ENCODE measurements around the gene PDE6A. TPM values are rescaled to one million over a fixed set of nuclear protein-coding genes. Genes with fewer than 3 reads are reported as not detected.

PDE6A gene
- total and polyA plus RNA-seq, 2 of the 8 experiments (the other 6 are each of a cell fraction or from before 2014, with no cell fraction given) = not detected

DNA sequence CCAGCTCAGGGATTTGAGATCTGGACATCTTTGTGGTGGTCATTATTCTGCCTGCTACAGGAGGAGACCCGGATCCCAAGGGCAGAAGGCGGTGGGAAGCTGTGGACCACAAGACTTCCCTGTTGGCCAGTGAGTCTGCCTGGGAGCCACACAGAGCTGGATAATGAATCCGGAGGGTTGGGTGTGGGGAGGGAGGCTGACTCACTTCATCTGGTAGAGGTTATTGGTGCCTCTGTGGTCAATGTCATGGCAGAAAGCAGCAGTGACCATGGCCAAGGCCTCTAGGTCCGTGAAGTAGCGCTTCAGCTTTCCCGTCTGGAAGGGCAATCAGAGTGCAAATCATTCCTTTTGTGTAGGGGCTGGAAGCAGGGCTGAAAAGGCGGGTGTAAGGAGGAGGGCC, 58.5 kb downstream of the PDE6A start (continued):
- no peak for TF ChIP-seq TCF12 (IDR thresholded peaks at IDR 0.05; ENCODE audit: low read depth, low read length)
